ENCODE results near the gene PCSK1N.

- TF ChIP-seq, protein P1, sequence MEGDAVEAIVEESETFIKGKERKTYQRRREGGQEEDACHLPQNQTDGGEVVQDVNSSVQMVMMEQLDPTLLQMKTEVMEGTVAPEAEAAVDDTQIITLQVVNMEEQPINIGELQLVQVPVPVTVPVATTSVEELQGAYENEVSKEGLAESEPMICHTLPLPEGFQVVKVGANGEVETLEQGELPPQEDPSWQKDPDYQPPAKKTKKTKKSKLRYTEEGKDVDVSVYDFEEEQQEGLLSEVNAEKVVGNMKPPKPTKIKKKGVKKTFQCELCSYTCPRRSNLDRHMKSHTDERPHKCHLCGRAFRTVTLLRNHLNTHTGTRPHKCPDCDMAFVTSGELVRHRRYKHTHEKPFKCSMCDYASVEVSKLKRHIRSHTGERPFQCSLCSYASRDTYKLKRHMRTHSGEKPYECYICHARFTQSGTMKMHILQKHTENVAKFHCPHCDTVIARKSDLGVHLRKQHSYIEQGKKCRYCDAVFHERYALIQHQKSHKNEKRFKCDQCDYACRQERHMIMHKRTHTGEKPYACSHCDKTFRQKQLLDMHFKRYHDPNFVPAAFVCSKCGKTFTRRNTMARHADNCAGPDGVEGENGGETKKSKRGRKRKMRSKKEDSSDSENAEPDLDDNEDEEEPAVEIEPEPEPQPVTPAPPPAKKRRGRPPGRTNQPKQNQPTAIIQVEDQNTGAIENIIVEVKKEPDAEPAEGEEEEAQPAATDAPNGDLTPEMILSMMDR (IDR thresholded peaks at IDR 0.05), result no peak
- TF ChIP-seq POLR2A (IDR thresholded peaks at IDR 0.05), result no peak
Measured at GRCh38 chrX:48823053-48823452, 12.4 kb downstream of the PCSK1N start.

All from lower leg skin (tissue), 3 donors.